MM.1S (cell line): ENCODE results near the gene LARGE1.

Experiments
- DNase-seq: peaks from one replicate; pipeline ENCODE4 v3.0.0-alpha.2; 2015
- H2AFZ ChIP-seq: fragments of 300-600 bp; sonication (generic); 2 replicates; pipeline ENCODE4 v1.6.0; 2016; ENCODE audit warnings: antibody characterized with exemption, low read length
- H3F3A ChIP-seq: fragments of 300-600 bp; sonication (generic); 2 replicates; pipeline ENCODE4 v1.6.1; 2016; ENCODE audit warnings: mild to moderate bottlenecking, antibody characterized with exemption, low read length, moderate library complexity, mixed read lengths; ENCODE audit not compliant: insufficient read depth
- H3K27ac ChIP-seq: fragments of 300-600 bp; sonication (generic); 2 replicates; pipeline ENCODE4 v1.5.1; 2016; ENCODE audit warnings: mild to moderate bottlenecking, low read length
- H3K27me3 ChIP-seq: fragments of 300-600 bp; sonication (generic); replicated peaks from 2 replicates; pipeline ENCODE4 v1.6.0; 2016; ENCODE audit warnings: low read length; ENCODE audit not compliant: insufficient read depth
- H3K36me3 ChIP-seq: fragments of 300-600 bp; sonication (generic); replicated peaks from 2 replicates; pipeline ENCODE4 v1.6.1; 2016; ENCODE audit warnings: mild to moderate bottlenecking, low read length, mixed read lengths; ENCODE audit not compliant: insufficient read depth
- H3K4me1 ChIP-seq: fragments of 300-600 bp; sonication (generic); 2 replicates; pipeline ENCODE4 v1.6.1; 2016; ENCODE audit warnings: low read length, mixed read lengths
- H3K4me2 ChIP-seq: fragments of 300-600 bp; sonication (generic); 2 replicates; pipeline ENCODE4 v1.6.0; 2016; ENCODE audit warnings: low read depth, low read length
- H3K4me3 ChIP-seq: fragments of 300-600 bp; sonication (generic); 2 replicates; pipeline ENCODE4 v1.5.1; 2016; ENCODE audit warnings: low read length, mixed read lengths
- H3K79me2 ChIP-seq: fragments of 300-600 bp; sonication (generic); 2 replicates; pipeline ENCODE4 v1.6.1; 2016; ENCODE audit warnings: mixed run types, low read length, mixed read lengths
- H3K9ac ChIP-seq: fragments of 300-600 bp; sonication (generic); 2 replicates; pipeline ENCODE4 v1.6.1; 2016; ENCODE audit warnings: low read length, mixed read lengths
- H3K9me2 ChIP-seq: fragments of 300-600 bp; sonication (generic); replicated peaks from 2 replicates; pipeline ENCODE4 v1.6.1; 2016; ENCODE audit warnings: mild to moderate bottlenecking, low read length, mixed read lengths; ENCODE audit not compliant: insufficient read depth
- H3K9me3 ChIP-seq: fragments of 300-600 bp; sonication (generic); replicated peaks from 2 replicates; pipeline ENCODE4 v1.6.1; 2016; ENCODE audit warnings: mild to moderate bottlenecking, low read length, mixed read lengths; ENCODE audit not compliant: insufficient read depth
- H4K20me1 ChIP-seq: fragments of 300-600 bp; sonication (generic); 2 replicates; pipeline ENCODE4 v1.6.1; 2016; ENCODE audit warnings: mild to moderate bottlenecking, low read length, moderate library complexity, mixed read lengths; ENCODE audit not compliant: insufficient read depth
- EZH2 ChIP-seq: fragments of 300-600 bp; sonication (generic); optimal IDR thresholded peaks from 2 replicates; pipeline ENCODE3; 2017; ENCODE audit warnings: low read depth, mild to moderate bottlenecking, antibody characterized with exemption, low read length, mixed read lengths
- EZH2phosphoT487 ChIP-seq: fragments of 300-600 bp; sonication (generic); IDR thresholded peaks from 2 replicates; pipeline ENCODE4 v1.6.1; 2018; ENCODE audit warnings: antibody characterized with exemption, low read length
- TF ChIP-seq, protein P1 (sequence below): fragments of 300-600 bp; sonication (generic); IDR thresholded peaks from 2 replicates; pipeline ENCODE4 v1.5.1; 2016; ENCODE audit warnings: antibody characterized with exemption, low read length, mixed read lengths

Gene LARGE1

DNA sequence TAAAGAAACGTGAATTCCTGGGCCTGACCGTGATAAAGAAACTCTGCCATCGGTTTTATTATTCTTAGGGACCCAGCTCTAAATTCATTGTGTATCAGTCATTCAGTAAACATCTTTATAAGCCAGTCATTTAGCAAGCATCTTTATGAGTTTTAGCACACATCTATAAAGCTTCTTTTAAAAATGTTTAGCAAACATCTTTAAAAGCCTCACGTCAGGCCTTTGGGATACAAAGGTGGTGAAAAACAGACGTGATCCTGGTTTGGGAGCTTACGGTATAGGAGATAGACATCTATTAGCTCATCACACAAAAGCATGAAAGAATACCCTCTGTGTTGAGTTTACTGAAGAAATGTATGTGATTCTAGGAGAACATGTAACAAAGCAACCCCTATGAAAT, 320.2 kb downstream of the LARGE1 start:
- Histone ChIP-seq H3K79me2 (no peaks in the 10 kb centered on the region), H3K36me3 (no peaks in the 10 kb centered on the region), H3K9me2 (no peaks in the 10 kb centered on the region), H3F3A (no peaks in the 10 kb centered on the region), H3K9ac (no peak overlapping the region), H3K4me2 (no peak overlapping the region), H3K27me3 (no peaks in the 10 kb centered on the region), H3K4me3 (no peak overlapping the region), H3K27ac (no peak overlapping the region), H4K20me1 (no peaks in the 10 kb centered on the region), H3K4me1 (no peaks in the 10 kb centered on the region), H2AFZ (no peak overlapping the region), H3K9me3 (no peaks in the 10 kb centered on the region)
- no peak for DNase-seq
- TF ChIP-seq EZH2 (no peak), EZH2phosphoT487 (no peak)
- TF ChIP-seq, protein P1, sequence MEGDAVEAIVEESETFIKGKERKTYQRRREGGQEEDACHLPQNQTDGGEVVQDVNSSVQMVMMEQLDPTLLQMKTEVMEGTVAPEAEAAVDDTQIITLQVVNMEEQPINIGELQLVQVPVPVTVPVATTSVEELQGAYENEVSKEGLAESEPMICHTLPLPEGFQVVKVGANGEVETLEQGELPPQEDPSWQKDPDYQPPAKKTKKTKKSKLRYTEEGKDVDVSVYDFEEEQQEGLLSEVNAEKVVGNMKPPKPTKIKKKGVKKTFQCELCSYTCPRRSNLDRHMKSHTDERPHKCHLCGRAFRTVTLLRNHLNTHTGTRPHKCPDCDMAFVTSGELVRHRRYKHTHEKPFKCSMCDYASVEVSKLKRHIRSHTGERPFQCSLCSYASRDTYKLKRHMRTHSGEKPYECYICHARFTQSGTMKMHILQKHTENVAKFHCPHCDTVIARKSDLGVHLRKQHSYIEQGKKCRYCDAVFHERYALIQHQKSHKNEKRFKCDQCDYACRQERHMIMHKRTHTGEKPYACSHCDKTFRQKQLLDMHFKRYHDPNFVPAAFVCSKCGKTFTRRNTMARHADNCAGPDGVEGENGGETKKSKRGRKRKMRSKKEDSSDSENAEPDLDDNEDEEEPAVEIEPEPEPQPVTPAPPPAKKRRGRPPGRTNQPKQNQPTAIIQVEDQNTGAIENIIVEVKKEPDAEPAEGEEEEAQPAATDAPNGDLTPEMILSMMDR: no peak

DNA sequence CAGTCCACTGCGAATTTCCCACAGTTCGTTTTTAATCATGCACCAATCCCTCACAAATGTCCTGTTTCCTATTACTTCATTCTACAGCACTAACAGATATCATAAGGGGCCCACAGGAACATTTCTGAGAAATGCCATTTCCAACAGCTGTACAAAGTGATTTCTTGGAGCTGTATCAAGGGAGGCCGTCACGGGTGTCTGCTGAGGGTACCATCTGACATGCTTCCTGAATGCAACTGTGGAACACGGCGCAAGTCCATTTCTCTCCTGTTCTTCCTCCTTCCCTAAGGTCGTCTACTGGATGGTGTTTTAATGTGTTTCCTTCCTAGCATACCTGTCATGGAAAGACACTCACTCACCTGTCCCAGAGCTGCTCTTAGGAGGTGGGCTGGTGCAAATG, 320.7 kb downstream of the LARGE1 start:
- H3K4me1 ChIP-seq: no peaks in the 10 kb centered on the region
- no peak overlapping the region for H3K27ac ChIP-seq
- no peaks in the 10 kb centered on the region for H3K36me3 ChIP-seq
- H3K4me2 ChIP-seq: no peak overlapping the region
- H2AFZ ChIP-seq: no peak overlapping the region
- no peaks in the 10 kb centered on the region for H3K9me2 ChIP-seq
- no peaks in the 10 kb centered on the region for H3K9me3 ChIP-seq
- H3K79me2 ChIP-seq: no peaks in the 10 kb centered on the region
- no peak overlapping the region for H3K9ac ChIP-seq
- no peaks in the 10 kb centered on the region for H4K20me1 ChIP-seq
- DNase-seq: no peak
- H3K27me3 ChIP-seq: no peaks in the 10 kb centered on the region
- TF ChIP-seq EZH2phosphoT487 (no peak), EZH2 (no peak)
- TF ChIP-seq, protein P1: no peak
- H3F3A ChIP-seq: no peaks in the 10 kb centered on the region
- no peak overlapping the region for H3K4me3 ChIP-seq

DNA sequence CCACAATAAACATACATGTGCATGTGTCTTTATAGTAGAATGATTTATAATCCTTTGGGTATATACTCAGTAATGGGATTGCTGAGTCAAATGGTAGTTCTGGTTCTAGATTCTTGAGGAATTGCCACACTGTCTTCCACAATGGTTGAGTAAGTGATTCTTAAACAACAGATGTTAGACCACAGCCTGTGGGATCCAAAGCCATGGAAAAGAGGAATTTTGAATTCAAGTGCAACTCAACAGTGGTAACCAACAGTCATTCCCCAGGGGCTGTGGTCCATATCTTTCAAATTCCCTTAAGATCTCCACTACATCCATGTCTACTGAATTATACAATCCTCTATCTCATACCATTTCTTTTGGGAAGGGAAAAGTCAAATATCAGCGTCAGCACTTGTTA, 321.5 kb downstream of the LARGE1 start:
- Histone ChIP-seq H3K4me3 (no peak overlapping the region), H4K20me1 (no peaks in the 10 kb centered on the region), H3K4me2 (no peak overlapping the region), H2AFZ (no peak overlapping the region), H3F3A (no peaks in the 10 kb centered on the region), H3K36me3 (no peaks in the 10 kb centered on the region), H3K79me2 (no peaks in the 10 kb centered on the region), H3K9me3 (no peaks in the 10 kb centered on the region), H3K4me1 (no peaks in the 10 kb centered on the region), H3K27ac (no peak overlapping the region), H3K27me3 (no peaks in the 10 kb centered on the region), H3K9me2 (no peaks in the 10 kb centered on the region), H3K9ac (no peak overlapping the region)
- DNase-seq: no peak
- TF ChIP-seq EZH2phosphoT487 (no peak), EZH2 (no peak)
- TF ChIP-seq, protein P1: no peak
